GM18508 (cell line): ENCODE measurements around the gene DSCAML1.

Source experiments
- ATAC-seq: cut with Tn5 transposase; IDR thresholded peaks from one replicate; pipeline ENCODE4 v1.9.1; 2021; ENCODE audit warnings: moderate number of reproducible peaks; ENCODE audit not compliant: insufficient read depth, unreplicated experiment

Gene DSCAML1

GRCh38 chr11:117831661-117832415, 34.8 kb upstream of the DSCAML1 start:
- ATAC-seq: no peak

- no peak for ATAC-seq
Measured at GRCh38 chr11:117830674-117831351, 33.8 kb upstream of the DSCAML1 start.

GRCh38 chr11:117830072-117830471, 33.1 kb upstream of the DSCAML1 start:
- no peak for ATAC-seq

- ATAC-seq: no peak
Measured at GRCh38 chr11:117829369-117829725, 32.3 kb upstream of the DSCAML1 start.

- no peak for ATAC-seq
Measured at GRCh38 chr11:117828611-117829368, 31.8 kb upstream of the DSCAML1 start.

GRCh38 chr11:117827521-117828511, 30.8 kb upstream of the DSCAML1 start:
- no peak for ATAC-seq

- no peak for ATAC-seq
Measured at GRCh38 chr11:117826832-117827231, 29.8 kb upstream of the DSCAML1 start.

- no peak for ATAC-seq
Measured at GRCh38 chr11:117826190-117826570, 29.2 kb upstream of the DSCAML1 start.

GRCh38 chr11:117825538-117826189, 28.6 kb upstream of the DSCAML1 start:
- ATAC-seq: no peak

- ATAC-seq: no peak
Measured at GRCh38 chr11:117824571-117825537, 27.8 kb upstream of the DSCAML1 start, which contains the start of gene FXYD2. TSS of gene FXYD2 (minus strand) at chr11:117824744. CDS start at chr11:117824678, 66 bp downstream.

- no peak for ATAC-seq
Measured at GRCh38 chr11:117823946-117824420, 27.0 kb upstream of the DSCAML1 start.

GRCh38 chr11:117823294-117823945, 26.4 kb upstream of the DSCAML1 start:
- no peak for ATAC-seq

- no peak for ATAC-seq
Measured at GRCh38 chr11:117822074-117823033, 25.3 kb upstream of the DSCAML1 start.

- no peak for ATAC-seq
Measured at GRCh38 chr11:117821431-117821830, 24.4 kb upstream of the DSCAML1 start.

- ATAC-seq: no peak
Measured at GRCh38 chr11:117820516-117820915, 23.5 kb upstream of the DSCAML1 start.

- ATAC-seq: no peak
Measured at GRCh38 chr11:117820071-117820470, 23.1 kb upstream of the DSCAML1 start.
